ENCODE measurements around the gene SLC39A11. TPM values are rescaled to one million over a fixed set of nuclear protein-coding genes. Genes with fewer than 3 reads are reported as not detected.

SLC39A11 gene
- total and polyA plus RNA-seq, 4 donors: 9.3 to 49.3 (median 24.7) TPM

- TF ChIP-seq CTCF (IDR thresholded peaks at IDR 0.05; ENCODE audit: control extremely low read depth, extremely low read depth): no peak
- no peaks in the 10 kb centered on the region for H3K4me1 ChIP-seq (ENCODE audit: control insufficient read depth in 5 of 5, insufficient read depth in 5 of 5, low read length in 5 of 5)
- 61 to 63% methylated on average over 5 of the region's 5 CpGs for WGBS, 2 donors
- no peak overlapping the region for H3K9ac ChIP-seq (ENCODE audit: insufficient read depth in 1 of 2, low read length in 2 of 2)
- no peaks in the 10 kb centered on the region for H3K27me3 ChIP-seq (ENCODE audit: control insufficient read depth in 3 of 3, insufficient read depth in 3 of 3, low read length in 2 of 3)
- no peak overlapping the region for H3K4me3 ChIP-seq
- no peaks in the 10 kb centered on the region for H3K9me3 ChIP-seq (ENCODE audit: control insufficient read depth in 4 of 4, insufficient read depth in 3 of 4, low read length in 3 of 4)
- ATAC-seq (ENCODE audit: insufficient read depth, low FRiP score): no peak
- H3K27ac ChIP-seq (ENCODE audit: low read depth in 1 of 2, low read length in 1 of 2): no peak overlapping the region
- DNase-seq: no peak
- no peaks in the 10 kb centered on the region for H3K36me3 ChIP-seq (ENCODE audit: control insufficient read depth in 4 of 4, insufficient read depth in 4 of 4, low read length in 4 of 4)
These were observed 26.5 kb upstream of the SLC39A11 start for GRCh38 chr17:73118951-73119391.

- Histone ChIP-seq H3K4me3 (no peak overlapping the region), H3K27me3 (ENCODE audit: control insufficient read depth in 3 of 3, insufficient read depth in 3 of 3, low read length in 2 of 3) (no peaks in the 10 kb centered on the region), H3K27ac (ENCODE audit: low read depth in 1 of 2, low read length in 1 of 2) (no peak overlapping the region), H3K9me3 (ENCODE audit: control insufficient read depth in 4 of 4, insufficient read depth in 3 of 4, low read length in 3 of 4) (no peaks in the 10 kb centered on the region), H3K9ac (ENCODE audit: insufficient read depth in 1 of 2, low read length in 2 of 2) (no peak overlapping the region), H3K4me1 (ENCODE audit: control insufficient read depth in 5 of 5, insufficient read depth in 5 of 5, low read length in 5 of 5) (no peaks in the 10 kb centered on the region), H3K36me3 (ENCODE audit: control insufficient read depth in 4 of 4, insufficient read depth in 4 of 4, low read length in 4 of 4) (no peaks in the 10 kb centered on the region)
- WGBS, 2 donors: 92% methylated on average over 4 of the region's 4 CpGs
- ATAC-seq (ENCODE audit: insufficient read depth, low FRiP score) (no peak), DNase-seq (no peak)
- TF ChIP-seq CTCF (IDR thresholded peaks at IDR 0.05; ENCODE audit: control extremely low read depth, extremely low read depth): no peak
These were observed 25.7 kb upstream of the SLC39A11 start for GRCh38 chr17:73118139-73118538.

GRCh38 chr17:73112246-73112645 lies 19.8 kb upstream of the SLC39A11 start:
- H3K27ac ChIP-seq (ENCODE audit: low read depth in 1 of 2, low read length in 1 of 2): no peak overlapping the region
- TF ChIP-seq CTCF (IDR thresholded peaks at IDR 0.05; ENCODE audit: control extremely low read depth, extremely low read depth): no peak
- H3K9me3 ChIP-seq (ENCODE audit: control insufficient read depth in 4 of 4, insufficient read depth in 3 of 4, low read length in 3 of 4): peaks cover 0 to 2% (median 0%) of the 10 kb centered on the region in 4 donors
- H3K9ac ChIP-seq (ENCODE audit: insufficient read depth in 1 of 2, low read length in 2 of 2): no peak overlapping the region
- no peaks in the 10 kb centered on the region for H3K4me1 ChIP-seq (ENCODE audit: control insufficient read depth in 5 of 5, insufficient read depth in 5 of 5, low read length in 5 of 5)
- DNase-seq (no peak), ATAC-seq (ENCODE audit: insufficient read depth, low FRiP score) (no peak)
- no peaks in the 10 kb centered on the region for H3K27me3 ChIP-seq (ENCODE audit: control insufficient read depth in 3 of 3, insufficient read depth in 3 of 3, low read length in 2 of 3)
- WGBS, 2 donors: 89% methylated on average over 5 of the region's 5 CpGs
- no peaks in the 10 kb centered on the region for H3K36me3 ChIP-seq (ENCODE audit: control insufficient read depth in 4 of 4, insufficient read depth in 4 of 4, low read length in 4 of 4)
- no peak overlapping the region for H3K4me3 ChIP-seq

- no peak overlapping the region for H3K9ac ChIP-seq (ENCODE audit: insufficient read depth in 1 of 2, low read length in 2 of 2)
- H3K36me3 ChIP-seq (ENCODE audit: control insufficient read depth in 4 of 4, insufficient read depth in 4 of 4, low read length in 4 of 4): no peaks in the 10 kb centered on the region
- H3K9me3 ChIP-seq (ENCODE audit: control insufficient read depth in 4 of 4, insufficient read depth in 3 of 4, low read length in 3 of 4): peaks cover 0 to 2% (median 0%) of the 10 kb centered on the region in 4 donors
- H3K27me3 ChIP-seq (ENCODE audit: control insufficient read depth in 3 of 3, insufficient read depth in 3 of 3, low read length in 2 of 3): no peaks in the 10 kb centered on the region
- WGBS, 2 donors: 89 to 95% methylated on average over 6 of the region's 6 CpGs
- no peak overlapping the region for H3K27ac ChIP-seq (ENCODE audit: low read depth in 1 of 2, low read length in 1 of 2)
- DNase-seq (no peak), ATAC-seq (ENCODE audit: insufficient read depth, low FRiP score) (no peak)
- no peak for TF ChIP-seq CTCF (IDR thresholded peaks at IDR 0.05; ENCODE audit: control extremely low read depth, extremely low read depth)
- H3K4me1 ChIP-seq (ENCODE audit: control insufficient read depth in 5 of 5, insufficient read depth in 5 of 5, low read length in 5 of 5): no peaks in the 10 kb centered on the region
- no peak overlapping the region for H3K4me3 ChIP-seq
These were observed 18.9 kb upstream of the SLC39A11 start for GRCh38 chr17:73111386-73111785.

Measured in lung (tissue), 12 donors.